ENCODE measurements around the gene NAGPA.

NAGPA gene

GRCh38 chr16:4976611-4977145 is 57.1 kb downstream of the NAGPA start:
- Mint-ChIP-seq H3K4me3 (no peak overlapping the region), H3K4me1 (peaks cover 56% of the 10 kb centered on the region), H3K27ac (no peak overlapping the region), H3K27me3 (ENCODE audit: low read depth, poor library complexity) (peaks cover 8% of the 10 kb centered on the region), H3K36me3 (ENCODE audit: low read depth) (no peaks in the 10 kb centered on the region), H3K9me3 (peaks cover 8% of the 10 kb centered on the region)
- no peak for TF ChIP-seq CTCF (IDR thresholded peaks at IDR 0.05)
- DNase-seq: no peak

- no peak for TF ChIP-seq CTCF (IDR thresholded peaks at IDR 0.05)
- Mint-ChIP-seq H3K36me3 (ENCODE audit: low read depth) (no peaks in the 10 kb centered on the region), H3K27ac (no peak overlapping the region), H3K4me1 (peaks cover 54% of the 10 kb centered on the region), H3K27me3 (ENCODE audit: low read depth, poor library complexity) (peaks cover 8% of the 10 kb centered on the region), H3K4me3 (no peak overlapping the region), H3K9me3 (peaks cover 8% of the 10 kb centered on the region)
- no peak for DNase-seq
These were observed 57.7 kb downstream of the NAGPA start for GRCh38 chr16:4976079-4976478.

All from nephron progenitor cell (in vitro differentiated cells).